Fibroblast of the aortic adventitia (primary cell): ENCODE results near the gene DOCK3. TPM values are rescaled to one million over a fixed set of nuclear protein-coding genes. Genes with fewer than 3 reads are reported as not detected.

Source experiments
- DNase-seq: peaks from one replicate; pipeline ENCODE4 v3.0.0-alpha.2; 2010; ENCODE audit warnings: low read depth
- H3K4me3 ChIP-seq: 2 replicates; pipeline ENCODE4 v1.5.1; 2011; ENCODE audit warnings: low read depth, mild to moderate bottlenecking, control low read depth, low read length, moderate library complexity
- CTCF ChIP-seq: IDR thresholded peaks from 2 replicates; pipeline ENCODE4 v1.5.1; 2011; ENCODE audit warnings: mild to moderate bottlenecking, low read length, control low read depth, inconsistent platforms; ENCODE audit not compliant: insufficient read depth
- small RNA-seq: library from RNA; depleted of rRNA; stranded (forward); fragments of <200 nt; gene quantifications from one replicate; pipeline ENCODE3, GENCODE V24; 2012
- total RNA-seq: library from RNA; depleted of rRNA; stranded (reverse); fragments of >200 nt; gene quantifications from 2 replicates; pipeline ENCODE4 v1.2.3, GENCODE V29; 2012; ENCODE audit warnings: low replicate concordance

DOCK3 gene
- total RNA-seq, 1 donor, result 0.36 TPM

- H3K4me3 ChIP-seq, result no peak overlapping the region
- no peak for TF ChIP-seq CTCF
- no peak for DNase-seq
Observed at GRCh38 chr3:51403675-51404074, 728.9 kb downstream of the DOCK3 start.

- TF ChIP-seq CTCF, result no peak
- H3K4me3 ChIP-seq, result no peak overlapping the region
Observed at GRCh38 chr3:51408021-51408420, 733.3 kb downstream of the DOCK3 start.

GRCh38 chr3:51408813-51409212 lies 734.1 kb downstream of the DOCK3 start:
- no peak for DNase-seq
- no peak for TF ChIP-seq CTCF
- no peak overlapping the region for H3K4me3 ChIP-seq

More at GRCh38 chr3:51408021-51408420, 733.3 kb downstream of the DOCK3 start:
- DNase-seq, result no peak

- TF ChIP-seq CTCF, result no peak
- no peak for DNase-seq
- H3K4me3 ChIP-seq, result no peak overlapping the region
Observed at GRCh38 chr3:51422211-51422610, 747.5 kb downstream of the DOCK3 start.

- H3K4me3 ChIP-seq, result no peak overlapping the region
- no peak for TF ChIP-seq CTCF
- no peak for DNase-seq
Observed at GRCh38 chr3:51426921-51427320, 752.2 kb downstream of the DOCK3 start.

- DNase-seq, result no peak
- no peak overlapping the region for H3K4me3 ChIP-seq
- no peak for TF ChIP-seq CTCF
Observed at GRCh38 chr3:51429138-51429537, 754.4 kb downstream of the DOCK3 start.

Small RNA genes lying within 50 kb of the gene (small RNA-seq; reads per million reads assigned to genes)
- 0.32 reads per million for gene MIR4787
- not detected for gene PPIAP69

Other genes with a start within 250 kb of the DOCK3 start
- gene CACNA2D2, start 171.3 kb upstream of the DOCK3 start, total RNA-seq, result not detected in 2 replicates
- gene C3orf18, start 107.2 kb upstream of the DOCK3 start, total RNA-seq, result 13.3 and 16.4 TPM in 2 replicates
- 5.0 and 14.4 TPM in 2 replicates for gene HEMK1, start 105.4 kb upstream of the DOCK3 start, total RNA-seq
- gene CISH, start 63.2 kb upstream of the DOCK3 start, total RNA-seq, result 0.98 and 1.4 TPM in 2 replicates
- 16.0 and 55.2 TPM in 2 replicates for gene MAPKAPK3, start 57.8 kb upstream of the DOCK3 start, total RNA-seq